Natural killer cell (primary cell): Measurements from ENCODE around the gene SAMD13. TPM values are rescaled to one million over a fixed set of nuclear protein-coding genes. Genes with fewer than 3 reads are reported as not detected.

ENCODE experiments used
- ATAC-seq, 3 donors: fragments of 150-1000 bp in 2 of 3; fragments of 200-7000 bp in 1 of 3; cut with Tn5 transposase; 1 replicate in 1 of 3; 2 replicates in 2 of 3; pipeline ENCODE4 v1.10.0; 2021; ENCODE audit warnings: mild to moderate bottlenecking in 2 of 3, moderate library complexity in 2 of 3
- DNase-seq, 2 donors: peaks; one replicate each; pipeline versions ENCODE4 v3.0.0 to v3.0.0-alpha.2; 2013 to 2021; ENCODE audit warnings: mixed read lengths in 1 of 2
- H3K27ac ChIP-seq: one replicate; pipeline ENCODE4 v1.5.1; 2013; ENCODE audit warnings: mild to moderate bottlenecking, low read length
- H3K27me3 ChIP-seq: one replicate; pipeline ENCODE4 v1.6.1; 2013; ENCODE audit warnings: low read length; ENCODE audit not compliant: control insufficient read depth, insufficient read depth
- H3K36me3 ChIP-seq: one replicate; pipeline ENCODE4 v1.6.1; 2013; ENCODE audit warnings: low read length; ENCODE audit not compliant: control insufficient read depth, insufficient read depth
- H3K4me1 ChIP-seq: one replicate; pipeline ENCODE4 v1.6.1; 2013; ENCODE audit warnings: low read length; ENCODE audit not compliant: control insufficient read depth, insufficient read depth
- H3K4me3 ChIP-seq: one replicate; pipeline ENCODE4 v1.5.1; 2013; ENCODE audit warnings: low read length
- H3K9me3 ChIP-seq: one replicate; pipeline ENCODE4 v1.6.1; 2013; ENCODE audit warnings: low read length; ENCODE audit not compliant: control insufficient read depth, insufficient read depth
- H3K27ac Mint-ChIP-seq, 2 donors: one replicate each; pipeline ENCODE4 v1.8.0; 2022; ENCODE audit warnings: mild to moderate bottlenecking in 2 of 2, mixed read lengths in 2 of 2, moderate library complexity in 1 of 2
- H3K27me3 Mint-ChIP-seq, 2 donors: one replicate each; pipeline ENCODE4 v1.8.0; 2022; ENCODE audit warnings: low read depth in 2 of 2, mixed read lengths in 2 of 2
- H3K36me3 Mint-ChIP-seq: one replicate; pipeline ENCODE4 v1.8.0; 2022; ENCODE audit warnings: mixed read lengths
- H3K4me1 Mint-ChIP-seq, 2 donors: one replicate each; pipeline ENCODE4 v1.8.0; 2022; ENCODE audit warnings: mixed read lengths in 2 of 2
- H3K4me3 Mint-ChIP-seq: one replicate; pipeline ENCODE4 v1.8.0; 2022; ENCODE audit warnings: mild to moderate bottlenecking, moderate library complexity, mixed read lengths
- H3K9me3 Mint-ChIP-seq, 2 donors: one replicate each; pipeline ENCODE4 v1.8.0; 2022; ENCODE audit warnings: mixed read lengths in 2 of 2
- CTCF ChIP-seq: fragments of 200-600 bp; IDR thresholded peaks from one replicate; pipeline ENCODE4 v1.8.0; 2022; ENCODE audit warnings: antibody characterized with exemption
- WGBS: methylation state at CpG from one replicate; pipeline ENCODE4 v1.1.7; 2013; ENCODE audit warnings: missing lambda C conversion rate; ENCODE audit not compliant: insufficient coverage; 5-methylcytosine and 5-hydroxymethylcytosine counted together
- intact Hi-C: fragments of 100-400 bp; cut with micrococcal nuclease; formaldehyde crosslinking; loops from one replicate; pipeline ENCODE4 v1.14.2; 2022
- total RNA-seq, 4 donors: library from RNA; stranded (reverse); fragments of 120-200 nt in 1 of 4; gene quantifications; one replicate each; pipeline versions ENCODE4 v1.2.3 to v1.2.4, GENCODE V29; 2013 to 2022

SAMD13 gene
- total RNA-seq, 3 donors from 2014 or later (not counting 1 experiment from before 2014, with no cell fraction given) = 0.40 TPM; not detected in 2

GRCh38 chr1:84387480-84388163 lies 86.1 kb downstream of the SAMD13 start:
- Mint-ChIP-seq H3K27ac (no peak overlapping the region), H3K9me3 (no peaks in the 10 kb centered on the region), H3K27me3 (peaks cover 0 to 5% of the 10 kb centered on the region in 2 donors), H3K36me3 (no peaks in the 10 kb centered on the region), H3K4me3 (no peak overlapping the region), H3K4me1 (no peaks in the 10 kb centered on the region)
- no peaks in the 10 kb centered on the region for H3K27me3 ChIP-seq
- intact Hi-C loops = no loop called here
- H3K4me3 ChIP-seq = no peak overlapping the region
- TF ChIP-seq CTCF = no peak
- 76% methylated on average over 8 of the region's 8 CpGs for WGBS
- DNase-seq = peak in 1 of 2 donors; percentile 18
- no peak overlapping the region for H3K27ac ChIP-seq
- no peaks in the 10 kb centered on the region for H3K9me3 ChIP-seq
- peak in 2 of 3 donors; percentile 44 to 46 for ATAC-seq
- H3K4me1 ChIP-seq = no peaks in the 10 kb centered on the region
- H3K36me3 ChIP-seq = no peaks in the 10 kb centered on the region

GRCh38 chr1:84390226-84390625 lies 88.7 kb downstream of the SAMD13 start:
- no peak for ATAC-seq
- no peaks in the 10 kb centered on the region for H3K4me1 Mint-ChIP-seq
- no peaks in the 10 kb centered on the region for H3K27me3 Mint-ChIP-seq
- Histone ChIP-seq H3K4me3 (no peak overlapping the region), H3K4me1 (no peaks in the 10 kb centered on the region), H3K9me3 (no peaks in the 10 kb centered on the region), H3K36me3 (no peaks in the 10 kb centered on the region), H3K27ac (no peak overlapping the region), H3K27me3 (no peaks in the 10 kb centered on the region)
- H3K36me3 Mint-ChIP-seq = no peaks in the 10 kb centered on the region
- no peak overlapping the region for H3K4me3 Mint-ChIP-seq
- intact Hi-C loops = no loop called here
- no peak overlapping the region for H3K27ac Mint-ChIP-seq
- DNase-seq = no peak
- no peaks in the 10 kb centered on the region for H3K9me3 Mint-ChIP-seq
- no peak for TF ChIP-seq CTCF

GRCh38 chr1:84398175-84399155 lies 97.0 kb downstream of the SAMD13 start, which contains the start of gene DNASE2B:
Gene DNASE2B, plus strand, starts transcription at chr1:84398484. Its CDS starts 81 bp downstream, at chr1:84398565.
- Mint-ChIP-seq H3K27ac (no peak within 1 kb of the TSS), H3K4me1 (no peaks in the 10 kb centered on the region), H3K36me3 (no peaks in the 10 kb centered on the region), H3K27me3 (no peaks in the 10 kb centered on the region), H3K4me3 (no peak within 1 kb of the TSS), H3K9me3 (no peaks in the 10 kb centered on the region)
- Histone ChIP-seq H3K36me3 (no peaks in the 10 kb centered on the region), H3K27ac (no peak within 1 kb of the TSS), H3K27me3 (no peaks in the 10 kb centered on the region), H3K4me3 (no peak within 1 kb of the TSS), H3K4me1 (no peaks in the 10 kb centered on the region), H3K9me3 (no peaks in the 10 kb centered on the region)
- intact Hi-C loops = no loop called here
- no peak for DNase-seq
- ATAC-seq = no peak
- WGBS = 90% methylated on average over 11 of the region's 11 CpGs
- no peak for TF ChIP-seq CTCF

Other genes starting within 250 kb of the SAMD13 start
- gene PRKACB, start 157.4 kb upstream of the SAMD13 start, total RNA-seq = 100 to 1,000 TPM; 111 to 148 (median 140) TPM
- gene DNASE2B, start 96.8 kb downstream of the SAMD13 start, total RNA-seq = not detected
- 10 to 100 TPM; 50.0 to 53.0 (median 50.0) TPM for gene RPF1, start 177.6 kb downstream of the SAMD13 start, total RNA-seq
- 1 to 10 TPM in 2 of 3 donors, under 1 TPM in 1; 0.63 to 4.1 (median 2.1) TPM for gene SPATA1, start 204.7 kb downstream of the SAMD13 start, total RNA-seq
- 10 to 100 TPM; 49.5 to 62.3 (median 57.5) TPM for gene GNG5, start 204.9 kb downstream of the SAMD13 start, total RNA-seq